Heart left ventricle (tissue), 13 donors: ENCODE results near the gene TMEM178B.

Source experiments
- POLR2A ChIP-seq, 2 donors: fragments of 450-650 bp; IDR thresholded peaks; one replicate each; pipeline ENCODE4 v1.6.1; 2017; ENCODE audit warnings: antibody characterized with exemption in 2 of 2, mild to moderate bottlenecking in 2 of 2, moderate library complexity in 2 of 2
- TF ChIP-seq, protein P1 (sequence below), 12 donors: fragments of 200-600 bp; sonication (generic) in 4 of 12; IDR thresholded peaks; one replicate each; pipeline versions ENCODE4 v1.5.0 to v1.8.0; 2018 to 2022; ENCODE audit warnings: antibody characterized with exemption in 12 of 12, mild to moderate bottlenecking in 5 of 12
- donor health status: ischemic (EF 13 %, LVEDD 7.1; RV severe dilation, severe dysfunction).
- donor health status: DM: no; HTN: yes; CAD: no.
- donor health status: DM: no; HTN: no; CAD: no.
- donor health status: ischemic (EF 25% LVEDD 6.9; RV normal size, moderate dysfunction).
- donor health status: ischemic (EF 25% LVEDD 5.7; RV mildly dilated, moderate dysfunction).
- donor health status: ischemic (EF 35%, LVEDD 5.7; RV mildly dilated, moderate dysfunction).
- donor health status: nonischemic (EF 11% LVEDD 7.7; RV severe dilation, severe dysfunction).
- donor health status: DM: yes; HTN: yes; CAD: no.
- donor health status: PGD.
- donor health status: ischemic (EF 29% LVEDD 5.4; RV normal size, mild dysfunction).
- donor health status: nonischemic (EF 23%, LVEDD 6.1; RV moderate dilation, normal function).

DNA sequence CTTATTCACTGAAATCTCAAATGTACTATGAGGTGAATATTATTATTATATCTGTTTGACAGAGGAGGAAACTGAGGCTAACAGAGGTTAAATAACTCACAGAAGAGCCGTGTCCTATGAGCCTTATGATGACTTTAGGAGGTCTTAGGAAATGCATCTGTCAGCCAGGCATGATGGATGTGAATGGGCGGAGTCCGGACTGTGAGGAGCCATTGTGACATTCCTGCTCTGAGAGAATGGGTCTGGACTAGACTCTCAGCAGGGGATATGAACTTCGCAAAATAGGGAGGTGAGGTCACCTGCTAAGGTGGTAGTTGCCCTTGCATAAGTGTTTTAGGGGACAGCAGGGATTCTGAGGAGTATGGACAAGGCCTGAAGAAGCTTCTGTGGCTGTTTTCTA is 153.6 kb downstream of the TMEM178B start:
- no peak for TF ChIP-seq POLR2A (IDR thresholded peaks at IDR 0.05)
- TF ChIP-seq, protein P1, sequence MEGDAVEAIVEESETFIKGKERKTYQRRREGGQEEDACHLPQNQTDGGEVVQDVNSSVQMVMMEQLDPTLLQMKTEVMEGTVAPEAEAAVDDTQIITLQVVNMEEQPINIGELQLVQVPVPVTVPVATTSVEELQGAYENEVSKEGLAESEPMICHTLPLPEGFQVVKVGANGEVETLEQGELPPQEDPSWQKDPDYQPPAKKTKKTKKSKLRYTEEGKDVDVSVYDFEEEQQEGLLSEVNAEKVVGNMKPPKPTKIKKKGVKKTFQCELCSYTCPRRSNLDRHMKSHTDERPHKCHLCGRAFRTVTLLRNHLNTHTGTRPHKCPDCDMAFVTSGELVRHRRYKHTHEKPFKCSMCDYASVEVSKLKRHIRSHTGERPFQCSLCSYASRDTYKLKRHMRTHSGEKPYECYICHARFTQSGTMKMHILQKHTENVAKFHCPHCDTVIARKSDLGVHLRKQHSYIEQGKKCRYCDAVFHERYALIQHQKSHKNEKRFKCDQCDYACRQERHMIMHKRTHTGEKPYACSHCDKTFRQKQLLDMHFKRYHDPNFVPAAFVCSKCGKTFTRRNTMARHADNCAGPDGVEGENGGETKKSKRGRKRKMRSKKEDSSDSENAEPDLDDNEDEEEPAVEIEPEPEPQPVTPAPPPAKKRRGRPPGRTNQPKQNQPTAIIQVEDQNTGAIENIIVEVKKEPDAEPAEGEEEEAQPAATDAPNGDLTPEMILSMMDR (IDR thresholded peaks at IDR 0.05) = no peak
